GM12892 (cell line): ENCODE data around the gene SMIM30.

Source experiments
- POLR2A ChIP-seq: IDR thresholded peaks from 2 replicates; pipeline ENCODE4 v1.6.1; 2011; ENCODE audit warnings: low read depth, low read length, control low read depth
- POLR2AphosphoS5 ChIP-seq: IDR thresholded peaks from 2 replicates; pipeline ENCODE4 v1.6.1; 2011; ENCODE audit warnings: low read depth, low read length, control low read depth
- TAF1 ChIP-seq: IDR thresholded peaks from 2 replicates; pipeline ENCODE4 v1.6.1; 2011; ENCODE audit warnings: low read depth, mild to moderate bottlenecking, control low read depth, low read length, borderline replicate concordance

DNA sequence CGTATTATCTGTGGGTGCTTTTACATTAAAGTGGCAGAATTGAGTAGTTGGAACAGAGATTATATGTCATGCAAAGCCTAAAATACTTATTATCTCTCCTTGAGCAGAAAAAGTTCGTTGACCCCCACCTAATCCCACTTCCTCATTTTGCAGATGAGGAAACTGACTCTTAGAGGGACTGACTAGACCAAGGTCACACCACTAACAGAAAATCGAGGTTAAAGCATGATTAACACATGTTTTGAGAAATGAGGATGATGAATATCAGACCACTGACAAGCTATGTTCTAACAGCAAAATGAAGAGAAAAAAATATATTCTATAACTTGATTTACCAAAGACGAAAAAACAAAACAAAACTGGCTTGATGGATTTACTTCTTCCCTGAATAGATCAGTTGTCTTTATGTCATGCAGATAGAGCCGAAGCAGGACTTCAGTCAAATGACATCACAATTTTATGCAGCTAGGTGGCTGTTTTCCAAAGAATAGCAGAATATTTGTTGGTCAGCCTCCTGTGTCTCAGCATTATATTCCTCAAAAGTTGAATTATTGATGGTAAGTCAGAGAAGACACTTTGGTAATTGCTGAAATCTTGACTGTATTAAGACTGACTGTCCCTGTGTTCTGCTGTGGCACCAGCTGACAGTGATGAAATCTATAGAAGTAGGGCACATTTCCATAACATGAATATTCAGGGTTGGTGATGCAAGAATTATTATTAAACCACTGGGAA is 24.2 kb upstream of the SMIM30 start:
- TF ChIP-seq TAF1 (no peak), POLR2AphosphoS5 (no peak), POLR2A (no peak)
